Endometrium (tissue), 2 donors: Measurements from ENCODE around the gene SLC48A1.
"Not testable (repeated sequence)": the region's sequence is repeated elsewhere in the genome, so short reads cannot be mapped to it uniquely, and the experiment has no call there.

Experiments
- FAIRE-seq: peaks from 2 replicates; lab custom pipeline; 2012; peaks lifted over from hg19 to GRCh38; lab: Jason Lieb, UNC
- donor health status: control.
- donor health status: control.

The SLC48A1 gene

GRCh38 chr12:47812797-47813510, 39.9 kb downstream of the SLC48A1 start:
- no peak for FAIRE-seq

GRCh38 chr12:47813511-47814196, 40.6 kb downstream of the SLC48A1 start:
- no peak for FAIRE-seq

GRCh38 chr12:47814539-47815170, 41.6 kb downstream of the SLC48A1 start:
- FAIRE-seq = no peak

GRCh38 chr12:47815447-47815846, 42.4 kb downstream of the SLC48A1 start:
- FAIRE-seq = not testable (repeated sequence)

GRCh38 chr12:47816403-47817271, 43.6 kb downstream of the SLC48A1 start:
- FAIRE-seq = no peak

GRCh38 chr12:47817272-47818006, 44.4 kb downstream of the SLC48A1 start:
- no peak for FAIRE-seq

GRCh38 chr12:47818007-47818376, 45.0 kb downstream of the SLC48A1 start:
- no peak for FAIRE-seq

GRCh38 chr12:47818467-47819137, 45.6 kb downstream of the SLC48A1 start:
- FAIRE-seq = no peak

- no peak for FAIRE-seq
Observed at GRCh38 chr12:47819138-47819895, 46.3 kb downstream of the SLC48A1 start.

- FAIRE-seq = no peak
Observed at GRCh38 chr12:47819896-47820630, 47.0 kb downstream of the SLC48A1 start, which contains the start of gene HDAC7. TSS of gene HDAC7 (minus strand) at chr12:47819903. CDS start at chr12:47819785, 118 bp downstream.

GRCh38 chr12:47820631-47821345, 47.8 kb downstream of the SLC48A1 start:
- FAIRE-seq = no peak

GRCh38 chr12:47821346-47821706, 48.3 kb downstream of the SLC48A1 start:
- no peak for FAIRE-seq

GRCh38 chr12:47822401-47822800, 49.4 kb downstream of the SLC48A1 start:
- no peak for FAIRE-seq

GRCh38 chr12:47822863-47823262, 49.8 kb downstream of the SLC48A1 start:
- FAIRE-seq = no peak

GRCh38 chr12:47823422-47824086, 50.5 kb downstream of the SLC48A1 start:
- FAIRE-seq = no peak

- FAIRE-seq = no peak
Observed at GRCh38 chr12:47824198-47824597, 51.2 kb downstream of the SLC48A1 start.

GRCh38 chr12:47824635-47825034, 51.6 kb downstream of the SLC48A1 start:
- no peak for FAIRE-seq

- FAIRE-seq = no peak
Observed at GRCh38 chr12:47825173-47825639, 52.2 kb downstream of the SLC48A1 start.
